HG03378 (cell line): Measurements from ENCODE around the gene MYO1G.
"Not testable (repeated sequence)": the region's sequence is repeated elsewhere in the genome, so short reads cannot be mapped to it uniquely, and the experiment has no call there.

Source experiments
- ATAC-seq: cut with Tn5 transposase; IDR thresholded peaks from one replicate; pipeline ENCODE4 v1.9.1; 2021; ENCODE audit warnings: mild to moderate bottlenecking, moderate library complexity; ENCODE audit not compliant: unreplicated experiment

MYO1G gene

GRCh38 chr7:44999245-45000092, 20.7 kb upstream of the MYO1G start:
- ATAC-seq, result peak; percentile 46

GRCh38 chr7:44998153-44998871, 19.5 kb upstream of the MYO1G start:
- no peak for ATAC-seq

GRCh38 chr7:44995555-44996493, 17.0 kb upstream of the MYO1G start:
- ATAC-seq, result peak; percentile 28

DNA sequence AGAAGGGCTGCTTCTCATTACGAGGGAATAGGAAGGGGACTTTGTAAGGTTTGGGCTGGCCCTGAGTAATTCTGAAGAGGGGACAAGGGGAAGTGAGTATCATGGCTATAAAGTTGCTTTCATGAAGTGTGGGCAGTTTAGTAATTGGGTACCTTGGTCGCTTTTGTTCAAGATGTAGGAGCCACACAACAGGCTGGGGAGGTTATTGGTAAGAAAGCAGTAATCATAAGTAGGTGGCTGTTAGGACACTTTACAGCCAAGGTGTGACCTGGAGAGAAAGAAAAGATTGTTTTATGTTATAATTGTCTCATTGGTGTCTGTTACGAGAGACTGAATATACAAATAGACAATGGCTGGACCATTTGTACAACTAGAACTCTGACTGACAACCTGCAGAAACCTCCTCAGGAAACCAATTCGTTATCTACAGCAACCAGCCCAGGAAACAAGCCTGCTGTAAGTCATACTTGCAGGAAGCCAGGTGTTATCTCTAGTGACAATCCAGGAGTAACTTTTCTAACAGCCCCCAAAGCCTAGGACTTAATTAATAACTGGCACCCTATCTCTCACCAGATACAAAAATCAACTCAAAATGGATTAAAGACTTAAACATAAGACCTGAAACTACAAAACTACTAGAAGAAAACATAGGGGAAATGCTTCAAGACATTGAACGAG, 16.2 kb upstream of the MYO1G start:
- no peak for ATAC-seq

DNA sequence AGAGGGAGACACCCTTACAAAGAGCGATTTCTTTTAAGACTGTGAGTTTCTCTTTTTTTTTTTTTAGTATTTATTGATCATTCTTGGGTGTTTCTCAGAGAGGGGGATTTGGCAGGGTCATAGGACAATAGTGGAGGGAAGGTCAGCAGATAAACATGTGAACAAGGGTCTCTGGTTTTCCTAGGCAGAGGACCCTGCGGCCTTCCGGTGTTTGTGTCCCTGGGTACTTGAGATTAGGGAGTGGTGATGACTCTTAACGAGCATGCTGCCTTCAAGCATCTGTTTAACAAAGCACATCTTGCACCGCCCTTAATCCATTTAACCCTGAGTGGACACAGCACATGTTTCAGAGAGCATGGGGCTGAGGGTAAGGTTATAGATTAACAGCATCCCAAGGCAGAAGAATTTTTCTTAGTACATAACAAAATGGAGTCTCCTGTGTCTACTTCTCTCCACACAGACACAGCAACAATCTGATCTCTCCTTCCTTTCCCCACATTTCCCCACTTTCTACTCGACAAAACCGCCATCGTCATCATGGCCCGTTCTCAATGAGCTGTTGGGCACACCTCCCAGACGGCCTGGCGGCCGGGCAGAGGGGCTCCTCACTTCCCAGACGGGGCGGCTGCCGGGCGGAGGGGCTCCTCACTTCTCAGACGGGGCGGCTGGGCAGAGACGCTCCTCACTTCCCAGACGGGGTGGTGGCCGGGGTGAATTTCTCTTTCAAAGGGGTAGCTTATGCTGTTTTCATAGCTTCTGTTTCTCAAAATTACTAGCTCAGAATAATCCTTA, 13.4 kb upstream of the MYO1G start:
- ATAC-seq, result not testable (repeated sequence)

GRCh38 chr7:44990109-44991023, 11.6 kb upstream of the MYO1G start:
- no peak for ATAC-seq

DNA sequence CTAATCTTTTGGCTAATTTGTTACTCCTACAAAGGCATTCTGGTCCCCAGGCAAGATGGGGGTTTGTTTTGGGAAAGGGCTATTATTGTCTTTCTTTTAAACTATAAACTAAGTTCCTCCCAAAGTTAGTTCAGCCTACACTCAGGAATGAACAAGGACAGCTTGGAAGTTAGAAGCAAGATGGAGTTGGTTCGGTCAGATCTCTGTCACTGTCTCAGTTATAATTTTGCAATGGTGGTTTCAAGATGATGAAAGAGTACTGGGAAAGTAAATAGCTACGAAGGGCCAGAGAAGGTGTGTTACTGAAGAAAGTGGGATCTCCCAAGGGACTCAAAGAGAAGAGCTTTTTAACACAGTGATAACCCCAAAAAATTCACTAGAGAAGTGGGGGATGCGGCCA, 10.3 kb upstream of the MYO1G start:
- no peak for ATAC-seq

GRCh38 chr7:44988701-44989100, 9.9 kb upstream of the MYO1G start:
- ATAC-seq, result no peak

- no peak for ATAC-seq
Observed at GRCh38 chr7:44987996-44988395, 9.2 kb upstream of the MYO1G start.

GRCh38 chr7:44987457-44987856, 8.6 kb upstream of the MYO1G start:
- no peak for ATAC-seq

- peak; percentile 77 for ATAC-seq
Observed at GRCh38 chr7:44986218-44987053, 7.6 kb upstream of the MYO1G start.

GRCh38 chr7:44985900-44986217, 7.0 kb upstream of the MYO1G start:
- ATAC-seq, result no peak

- ATAC-seq, result no peak
Observed at GRCh38 chr7:44985033-44985695, 6.3 kb upstream of the MYO1G start.

- no peak for ATAC-seq
Observed at GRCh38 chr7:44984478-44984758, 5.6 kb upstream of the MYO1G start.

- no peak for ATAC-seq
Observed at GRCh38 chr7:44983742-44984477, 5.1 kb upstream of the MYO1G start.

DNA sequence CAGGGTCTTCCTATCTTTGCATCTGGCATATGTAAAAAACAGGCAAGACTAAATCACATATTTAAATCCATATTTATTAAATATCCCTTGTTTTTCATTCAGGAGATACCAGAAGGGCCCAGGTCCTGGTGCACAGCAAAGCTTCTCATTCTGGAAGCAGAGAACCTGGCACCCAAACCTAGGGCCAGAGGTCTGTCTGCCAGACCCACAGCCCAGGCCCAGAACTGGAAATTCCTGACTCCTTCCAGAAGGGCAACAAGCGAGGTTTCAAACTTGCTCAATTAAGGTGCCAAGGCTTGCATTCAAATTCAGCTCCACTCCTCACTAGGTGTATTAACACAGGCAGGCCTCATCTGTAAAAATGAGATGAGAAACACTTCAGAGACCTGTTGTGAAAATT, 4.2 kb upstream of the MYO1G start:
- ATAC-seq, result no peak

DNA sequence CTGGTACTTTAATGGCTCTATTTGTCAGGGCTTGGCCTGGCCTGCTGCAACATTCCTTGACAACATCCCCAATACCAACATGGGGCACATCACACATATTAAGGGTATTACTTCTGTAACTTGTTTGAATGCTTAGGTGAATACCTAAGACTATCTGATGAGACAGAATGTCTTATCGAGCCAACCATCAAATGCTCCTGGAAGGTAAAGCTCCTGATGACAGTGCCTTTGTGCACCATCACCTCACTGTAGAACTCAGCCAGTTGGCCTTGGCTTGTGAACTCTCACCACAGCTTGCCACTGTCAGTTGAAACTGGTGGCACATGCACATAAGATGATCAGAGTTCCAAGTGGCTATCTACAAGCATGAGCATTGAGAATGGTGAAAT, 3.7 kb upstream of the MYO1G start:
- ATAC-seq, result no peak
